Transverse colon (tissue), 4 donors: ENCODE measurements around the gene ZNF253. TPM values are rescaled to one million over a fixed set of nuclear protein-coding genes. Genes with fewer than 3 reads are reported as not detected.
"Not testable (repeated sequence)": the region's sequence is repeated elsewhere in the genome, so short reads cannot be mapped to it uniquely, and the experiment has no call there.

Source experiments
- DNase-seq: peaks from one replicate; pipeline ENCODE4 v3.0.0-alpha.2; 2019
- H3K27ac ChIP-seq, 4 donors: fragments of 200-600 bp; sonication (generic); 2 replicates each; pipeline ENCODE4 v1.5.1; 2016 to 2018; ENCODE audit warnings: inconsistent platforms in 4 of 4
- H3K27me3 ChIP-seq: fragments of 200-600 bp; sonication (generic); 2 replicates; pipeline ENCODE4 v1.5.1; 2017; ENCODE audit warnings: inconsistent platforms
- H3K36me3 ChIP-seq, 4 donors: fragments of 200-600 bp; sonication (generic); 2 replicates each; pipeline ENCODE4 v1.5.1; 2017 to 2019; ENCODE audit warnings: inconsistent platforms in 4 of 4
- H3K4me1 ChIP-seq, 4 donors: fragments of 200-600 bp; sonication (generic); 2 replicates each; pipeline ENCODE4 v1.5.1; 2017 to 2020; ENCODE audit warnings: inconsistent platforms in 4 of 4
- H3K4me3 ChIP-seq, 4 donors: fragments of 200-600 bp; sonication (generic); 1 replicate in 1 of 4; 2 replicates in 3 of 4; pipeline versions ENCODE4 v1.5.1 to v1.6.1; 2017 to 2019; ENCODE audit warnings: inconsistent platforms in 4 of 4
- H3K9me3 ChIP-seq, 2 donors: fragments of 200-600 bp; sonication (generic); 2 replicates each; pipeline ENCODE4 v1.5.1; 2017 to 2019; ENCODE audit warnings: inconsistent platforms in 2 of 2
- CTCF ChIP-seq, 5 experiments: fragments of 200-600 bp in 3 of 5; fragments of 450-650 bp in 2 of 5; sonication (generic) in 3 of 5; IDR thresholded peaks; 1 replicate in 2 of 5; 2 replicates in 3 of 5; pipeline ENCODE4 v1.5.1; 2016 to 2017; ENCODE audit warnings: antibody characterized with exemption in 5 of 5, inconsistent platforms in 3 of 5, mild to moderate bottlenecking in 2 of 5, moderate library complexity in 1 of 5
- EP300 ChIP-seq: sonication (generic); formaldehyde crosslinking; IDR thresholded peaks from one replicate; pipeline ENCODE4 v1.6.1; 2017; ENCODE audit warnings: antibody characterized with exemption, low read depth
- POLR2A ChIP-seq: fragments of 450-650 bp; IDR thresholded peaks from one replicate; pipeline ENCODE4 v1.6.1; 2016; ENCODE audit warnings: antibody characterized with exemption, mild to moderate bottlenecking, moderate library complexity
- POLR2AphosphoS5 ChIP-seq, 3 donors: sonication (generic); formaldehyde crosslinking; IDR thresholded peaks; one replicate each; pipeline ENCODE4 v1.6.1; 2016; ENCODE audit warnings: antibody characterized with exemption in 3 of 3
- WGBS, 2 donors: methylation state at CpG; one replicate each; pipeline ENCODE4 v1.1.5; 2018; ENCODE audit warnings: low coverage in 1 of 2; 5-methylcytosine and 5-hydroxymethylcytosine counted together
- in situ Hi-C, 4 donors: fragments of 200-750 bp; cut with MboI; loops; one replicate each; pipeline versions ENCODE4 v1.15.0 to v1.15.1; 2017; ENCODE audit warnings: low sequenced_read_pairs in 3 of 4, low pct_ligation_motif_present in 1 of 4, low pct_unique_long_range_greater_than_20kb in 1 of 4
- intact Hi-C: fragments of 100-400 bp; cut with DNase I; formaldehyde crosslinking; loops from one replicate; pipeline ENCODE4 v1.15.1; 2023; ENCODE audit warnings: low total_unique reads
- total RNA-seq, 4 donors: library from RNA; depleted of rRNA; stranded (reverse); fragments of >200 nt; gene quantifications; one replicate each; pipeline ENCODE4 v1.1.0, GENCODE V29; 2016

ZNF253 gene
- total RNA-seq, 4 donors from 2014 or later, result 3.7 to 41.6 (median 12.6) TPM

- DNase-seq, result no peak
- no peaks in the 10 kb centered on the region for H3K27me3 ChIP-seq
- H3K36me3 ChIP-seq, result peaks cover 0 to 18% (median 8%) of the 10 kb centered on the region in 4 donors
- in situ Hi-C loops, result no loop called here
- H3K27ac ChIP-seq, result no peak overlapping the region
- intact Hi-C loops, result no loop called here
- H3K4me1 ChIP-seq, result peaks cover 0 to 3% (median under 1%) of the 10 kb centered on the region in 4 donors
- no peak overlapping the region for H3K4me3 ChIP-seq
- peaks cover 16 to 17% of the 10 kb centered on the region in 2 donors for H3K9me3 ChIP-seq
- TF ChIP-seq POLR2A, result no peak
- no peak for TF ChIP-seq CTCF (IDR thresholded peaks at IDR 0.05)
- TF ChIP-seq POLR2AphosphoS5 (IDR thresholded peaks at IDR 0.05), result no peak
- no peak for TF ChIP-seq EP300
Measured at GRCh38 chr19:19873381-19873780, 7.7 kb downstream of the ZNF253 start.

GRCh38 chr19:19877724-19878123, 12.0 kb downstream of the ZNF253 start:
- DNase-seq, result no peak
- no peak overlapping the region for H3K4me3 ChIP-seq
- H3K27me3 ChIP-seq, result no peaks in the 10 kb centered on the region
- H3K27ac ChIP-seq, result no peak overlapping the region
- no peak for TF ChIP-seq POLR2A
- TF ChIP-seq CTCF (IDR thresholded peaks at IDR 0.05), result no peak
- no peak for TF ChIP-seq EP300
- no peak for TF ChIP-seq POLR2AphosphoS5 (IDR thresholded peaks at IDR 0.05)
- no peaks in the 10 kb centered on the region for H3K4me1 ChIP-seq
- 79 to 82% methylated on average over 4 of the region's 4 CpGs for WGBS, 2 donors
- peaks cover 19 to 22% of the 10 kb centered on the region in 2 donors for H3K9me3 ChIP-seq
- H3K36me3 ChIP-seq, result peaks cover 0 to 61% (median 21%) of the 10 kb centered on the region in 4 donors
- in situ Hi-C loops, result no loop called here
- intact Hi-C loops, result no loop called here

GRCh38 chr19:19884583-19884982, 18.9 kb downstream of the ZNF253 start:
- DNase-seq, result no peak
- H3K4me3 ChIP-seq, result no peak overlapping the region
- in situ Hi-C loops, result no loop called here
- peaks cover 23 to 64% of the 10 kb centered on the region in 2 donors for H3K9me3 ChIP-seq
- no peaks in the 10 kb centered on the region for H3K27me3 ChIP-seq
- intact Hi-C loops, result no loop called here
- H3K4me1 ChIP-seq, result no peaks in the 10 kb centered on the region
- 97 to 100% methylated on average over 1 of the region's 1 CpG for WGBS, 2 donors
- H3K27ac ChIP-seq, result no peak overlapping the region
- TF ChIP-seq POLR2A (no peak), CTCF (IDR thresholded peaks at IDR 0.05) (no peak), POLR2AphosphoS5 (IDR thresholded peaks at IDR 0.05) (no peak), EP300 (no peak)
- peaks cover 0 to 81% (median 27%) of the 10 kb centered on the region in 4 donors for H3K36me3 ChIP-seq

- H3K27ac ChIP-seq, H3K4me3 ChIP-seq, intact Hi-C loops, DNase-seq, in situ Hi-C loops, H3K4me1 ChIP-seq, H3K27me3 ChIP-seq: not testable (repeated sequence)
- 89 to 95% methylated on average over 2 to 3 of the region's 3 CpGs for WGBS, 2 donors
- peaks cover 65 to 92% of the 10 kb centered on the region in 2 donors for H3K9me3 ChIP-seq
- H3K36me3 ChIP-seq, result peaks cover 0 to 59% (median 30%) of the 10 kb centered on the region in 4 donors
Measured at GRCh38 chr19:19892055-19892941, 26.6 kb downstream of the ZNF253 start.
